ENCODE results near the gene SLC9A9. TPM values are rescaled to one million over a fixed set of nuclear protein-coding genes. Genes with fewer than 3 reads are reported as not detected.
A peak's percentile ranks its signal among the peaks of the same experiment; 100 is the strongest.

Gene SLC9A9
- polyA plus RNA-seq, 1 donor (not counting 4 experiments of a cell fraction or from before 2014, with no cell fraction given) = 5.2 TPM

GRCh38 chr3:143349455-143349854 is 498.8 kb downstream of the SLC9A9 start:
- Histone ChIP-seq H3K4me2 (ENCODE audit: control insufficient read depth, extremely low read depth, insufficient read depth, low read depth, low read length) (no peak overlapping the region), H3K4me3 (ENCODE audit: control insufficient read depth in 2 of 3, extremely low read depth in 1 of 3, insufficient read depth in 2 of 3, low read depth in 1 of 3, low read length in 3 of 3) (no peak overlapping the region), H3K4me1 (ENCODE audit: control insufficient read depth, extremely low read depth, insufficient read depth, low read length) (no peaks in the 10 kb centered on the region), H3K9me1 (ENCODE audit: control insufficient read depth, extremely low read depth, insufficient read depth, low read length) (no peaks in the 10 kb centered on the region), H3K79me2 (ENCODE audit: control insufficient read depth, insufficient read depth, low read length) (no peaks in the 10 kb centered on the region), H2AFZ (ENCODE audit: control insufficient read depth, low read length) (no peak overlapping the region), H3K27me3 (ENCODE audit: control insufficient read depth, extremely low read depth, insufficient read depth, low read length) (no peaks in the 10 kb centered on the region), H3K9ac (ENCODE audit: control insufficient read depth, extremely low read depth, insufficient read depth, low read length) (no peak overlapping the region), H3K27ac (ENCODE audit: control insufficient read depth, insufficient read depth, low read length) (no peak overlapping the region), H3K9me3 (ENCODE audit: control insufficient read depth, low read depth, low read length) (no peaks in the 10 kb centered on the region), H3K36me3 (ENCODE audit: control insufficient read depth in 2 of 2, extremely low read depth in 1 of 2, insufficient read depth in 2 of 2, low read length in 2 of 2) (no peaks in the 10 kb centered on the region), H4K20me1 (ENCODE audit: control insufficient read depth, extremely low read depth, insufficient read depth, low read length) (no peaks in the 10 kb centered on the region)
- no peak for FAIRE-seq
- dilution Hi-C loops (cut with MboI; ENCODE audit: extremely low pct_ligation_motif_present, low sequenced_read_pairs) = no loop called here
- no peak for TF ChIP-seq CTCF (optimal IDR thresholded peaks at IDR 0.05 in 1 of 3, IDR thresholded peaks at IDR 0.05 in 1 of 3, conservative IDR thresholded peaks at IDR 0.05 in 1 of 3; ENCODE audit: extremely low read depth in 1 of 3, insufficient read depth in 2 of 3, low read length in 3 of 3)
- no peak for TF ChIP-seq EZH2 (IDR thresholded peaks at IDR 0.05; ENCODE audit: low read length)
- no peak for DNase-seq (ENCODE audit: low read depth, low spot score)

GRCh38 chr3:143348486-143349327 is 499.6 kb downstream of the SLC9A9 start:
- H3K9ac ChIP-seq (ENCODE audit: control insufficient read depth, extremely low read depth, insufficient read depth, low read length) = no peak overlapping the region
- no peak overlapping the region for H3K4me3 ChIP-seq (ENCODE audit: control insufficient read depth in 2 of 3, extremely low read depth in 1 of 3, insufficient read depth in 2 of 3, low read depth in 1 of 3, low read length in 3 of 3)
- no peaks in the 10 kb centered on the region for H3K36me3 ChIP-seq (ENCODE audit: control insufficient read depth in 2 of 2, extremely low read depth in 1 of 2, insufficient read depth in 2 of 2, low read length in 2 of 2)
- H3K27ac ChIP-seq (ENCODE audit: control insufficient read depth, insufficient read depth, low read length) = no peak overlapping the region
- FAIRE-seq = no peak
- H3K27me3 ChIP-seq (ENCODE audit: control insufficient read depth, extremely low read depth, insufficient read depth, low read length) = no peaks in the 10 kb centered on the region
- no peak for TF ChIP-seq EZH2 (IDR thresholded peaks at IDR 0.05; ENCODE audit: low read length)
- TF ChIP-seq CTCF (optimal IDR thresholded peaks at IDR 0.05 in 1 of 3, IDR thresholded peaks at IDR 0.05 in 1 of 3, conservative IDR thresholded peaks at IDR 0.05 in 1 of 3; ENCODE audit: extremely low read depth in 1 of 3, insufficient read depth in 2 of 3, low read length in 3 of 3) = peak in 1 of 3 experiments; percentile 23
- DNase-seq (ENCODE audit: low read depth, low spot score) = no peak
- dilution Hi-C loops (cut with MboI; ENCODE audit: extremely low pct_ligation_motif_present, low sequenced_read_pairs) = no loop called here
- H2AFZ ChIP-seq (ENCODE audit: control insufficient read depth, low read length) = no peak overlapping the region
- no peaks in the 10 kb centered on the region for H3K9me1 ChIP-seq (ENCODE audit: control insufficient read depth, extremely low read depth, insufficient read depth, low read length)
- H4K20me1 ChIP-seq (ENCODE audit: control insufficient read depth, extremely low read depth, insufficient read depth, low read length) = no peaks in the 10 kb centered on the region
- H3K4me2 ChIP-seq (ENCODE audit: control insufficient read depth, extremely low read depth, insufficient read depth, low read depth, low read length) = no peak overlapping the region
- H3K79me2 ChIP-seq (ENCODE audit: control insufficient read depth, insufficient read depth, low read length) = no peaks in the 10 kb centered on the region
- H3K9me3 ChIP-seq (ENCODE audit: control insufficient read depth, low read depth, low read length) = no peaks in the 10 kb centered on the region
- no peaks in the 10 kb centered on the region for H3K4me1 ChIP-seq (ENCODE audit: control insufficient read depth, extremely low read depth, insufficient read depth, low read length)

All from keratinocyte (primary cell).